BLaER1 treated with 17β-estradiol and CSF1 and Interleukin-3, amounts not matched to agents 10 nM and 100 nM (cell line): Measurements from ENCODE around the gene GRXCR2.

Source experiments
- H3K27ac ChIP-seq, 11 experiments: shearing (Covaris generic); formaldehyde crosslinking; 2 replicates each; pipeline ENCODE4 v1.8.1; 2022
- H3K27me3 ChIP-seq, 11 experiments: shearing (Covaris generic); formaldehyde crosslinking; 2 replicates each; pipeline ENCODE4 v1.8.1; 2022
- H3K36me3 ChIP-seq, 11 experiments: shearing (Covaris generic); formaldehyde crosslinking; 2 replicates each; pipeline ENCODE4 v1.8.1; 2022
- H3K4me1 ChIP-seq, 10 experiments: shearing (Covaris generic); formaldehyde crosslinking; 2 replicates each; pipeline ENCODE4 v1.8.1; 2022
- H3K4me2 ChIP-seq, 11 experiments: shearing (Covaris generic); formaldehyde crosslinking; 2 replicates each; pipeline ENCODE4 v1.8.1; 2022
- H3K4me3 ChIP-seq, 10 experiments: shearing (Covaris generic); formaldehyde crosslinking; 2 replicates each; pipeline ENCODE4 v1.8.1; 2022
- H3K9ac ChIP-seq, 11 experiments: shearing (Covaris generic); formaldehyde crosslinking; 2 replicates each; pipeline ENCODE4 v1.8.1; 2022
- H3K9me3 ChIP-seq, 11 experiments: shearing (Covaris generic); formaldehyde crosslinking; replicated peaks in 1 of 11; 2 replicates each; pipeline ENCODE4 v1.8.1; 2022
- H4K20me1 ChIP-seq, 11 experiments: shearing (Covaris generic); formaldehyde crosslinking; 2 replicates each; pipeline ENCODE4 v1.8.1; 2022
- Cebpa-rat ChIP-seq, 11 experiments: shearing (Covaris generic); IDR thresholded peaks; 2 replicates each; pipeline ENCODE4 v1.8.1; 2022

GRXCR2 gene

GRCh38 chr5:145872914-145873313 is at the start of gene GRXCR2:
TSS of gene GRXCR2 (minus strand) at chr5:145873014. CDS start at chr5:145872968, 46 bp downstream.
- Histone ChIP-seq H3K9ac (no peak within 1 kb of the TSS), H3K27ac (no peak within 1 kb of the TSS), H3K27me3 (no peaks in the 10 kb centered on the region), H4K20me1 (no peaks in the 10 kb centered on the region), H3K4me2 (no peak within 1 kb of the TSS), H3K4me3 (no peak within 1 kb of the TSS), H3K4me1 (peaks cover 0 to 5% (median 0%) of the 10 kb centered on the region in 10 experiments; a peak in 2 of 20 replicates), H3K9me3 (no peaks in the 10 kb centered on the region), H3K36me3 (no peaks in the 10 kb centered on the region)
- TF ChIP-seq Cebpa-rat (IDR thresholded peaks at IDR 0.05), result no peak

DNA sequence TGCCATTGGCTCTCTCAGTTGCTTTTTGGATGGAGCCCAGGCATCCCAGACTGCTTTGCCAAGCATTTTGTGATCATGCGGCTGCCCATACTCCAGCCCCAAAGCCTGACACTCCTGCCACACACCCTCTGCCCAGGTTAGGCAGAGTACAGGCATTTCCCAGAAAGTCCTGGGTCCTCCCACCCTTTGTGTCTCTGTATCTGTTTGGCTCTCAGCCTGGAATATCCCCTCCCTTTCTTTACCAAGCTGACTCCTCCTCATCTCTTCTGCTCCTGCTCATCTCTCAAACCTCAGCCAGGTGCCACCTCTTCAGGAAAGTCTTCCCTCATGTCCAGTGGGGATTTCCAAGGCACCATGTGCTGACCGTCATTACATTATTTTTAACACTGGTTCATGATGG is 49.2 kb upstream of the GRXCR2 start:
- peaks cover 0 to 9% (median 0%) of the 10 kb centered on the region in 10 experiments; a peak in 1 of 20 replicates for H3K4me1 ChIP-seq
- no peak overlapping the region for H3K4me2 ChIP-seq
- H3K4me3 ChIP-seq, result no peak overlapping the region
- no peaks in the 10 kb centered on the region for H3K9me3 ChIP-seq
- no peak for TF ChIP-seq Cebpa-rat (IDR thresholded peaks at IDR 0.05)
- H3K27ac ChIP-seq, result no peak overlapping the region
- no peak overlapping the region for H3K9ac ChIP-seq
- H4K20me1 ChIP-seq, result no peaks in the 10 kb centered on the region
- H3K36me3 ChIP-seq, result no peaks in the 10 kb centered on the region
- H3K27me3 ChIP-seq, result no peaks in the 10 kb centered on the region

DNA sequence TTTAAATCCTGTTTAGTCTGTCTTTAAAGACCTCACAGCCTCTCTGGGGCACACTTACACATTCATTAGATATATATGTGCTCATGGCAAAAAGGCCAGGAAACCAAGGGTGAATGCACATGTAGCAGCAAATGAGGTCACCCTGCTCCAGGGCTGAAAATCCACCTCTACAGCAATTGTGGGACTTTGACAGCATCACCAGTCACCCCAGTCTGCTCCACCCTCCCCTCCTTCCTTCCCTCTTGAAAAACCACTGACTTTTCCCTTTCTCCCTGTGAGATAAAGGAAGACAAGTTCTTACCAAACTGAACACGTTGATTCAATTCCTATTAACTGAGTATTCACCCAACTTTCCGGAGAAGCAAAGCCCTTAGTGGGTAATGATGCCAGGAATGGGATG is 48.4 kb upstream of the GRXCR2 start:
- Histone ChIP-seq H3K4me3 (no peak overlapping the region), H3K4me1 (peaks cover 0 to 9% (median 0%) of the 10 kb centered on the region in 10 experiments; a peak in 1 of 20 replicates), H3K4me2 (no peak overlapping the region), H3K27me3 (no peaks in the 10 kb centered on the region), H4K20me1 (no peaks in the 10 kb centered on the region), H3K27ac (no peak overlapping the region), H3K9ac (no peak overlapping the region), H3K36me3 (no peaks in the 10 kb centered on the region), H3K9me3 (no peaks in the 10 kb centered on the region)
- TF ChIP-seq Cebpa-rat (IDR thresholded peaks at IDR 0.05), result no peak

GRCh38 chr5:145920542-145921210 is 47.9 kb upstream of the GRXCR2 start:
- TF ChIP-seq Cebpa-rat (IDR thresholded peaks at IDR 0.05), result no peak
- H3K4me1 ChIP-seq, result peaks cover 0 to 5% (median 0%) of the 10 kb centered on the region in 10 experiments; a peak in 1 of 20 replicates

GRCh38 chr5:145919413-145919812 is 46.6 kb upstream of the GRXCR2 start:
- H4K20me1 ChIP-seq, result no peaks in the 10 kb centered on the region
- H3K4me3 ChIP-seq, result no peak overlapping the region
- no peaks in the 10 kb centered on the region for H3K27me3 ChIP-seq
- no peaks in the 10 kb centered on the region for H3K9me3 ChIP-seq
- H3K27ac ChIP-seq, result no peak overlapping the region
- TF ChIP-seq Cebpa-rat (IDR thresholded peaks at IDR 0.05), result no peak
- H3K9ac ChIP-seq, result no peak overlapping the region
- no peaks in the 10 kb centered on the region for H3K36me3 ChIP-seq
- H3K4me1 ChIP-seq, result no peaks in the 10 kb centered on the region
- no peak overlapping the region for H3K4me2 ChIP-seq

More at GRCh38 chr5:145920542-145921210, 47.9 kb upstream of the GRXCR2 start:
- Histone ChIP-seq H3K36me3 (no peaks in the 10 kb centered on the region), H3K4me2 (no peak overlapping the region), H3K27ac (no peak overlapping the region), H3K27me3 (no peaks in the 10 kb centered on the region), H4K20me1 (no peaks in the 10 kb centered on the region), H3K9ac (no peak overlapping the region), H3K9me3 (no peaks in the 10 kb centered on the region), H3K4me3 (no peak overlapping the region)

GRCh38 chr5:145918397-145918796 is 45.6 kb upstream of the GRXCR2 start:
- Histone ChIP-seq H4K20me1 (no peaks in the 10 kb centered on the region), H3K4me1 (no peaks in the 10 kb centered on the region), H3K4me3 (no peak overlapping the region), H3K9ac (no peak overlapping the region), H3K9me3 (no peaks in the 10 kb centered on the region), H3K4me2 (no peak overlapping the region), H3K36me3 (no peaks in the 10 kb centered on the region), H3K27ac (no peak overlapping the region), H3K27me3 (no peaks in the 10 kb centered on the region)
- TF ChIP-seq Cebpa-rat (IDR thresholded peaks at IDR 0.05), result no peak

GRCh38 chr5:145917288-145917687 is 44.5 kb upstream of the GRXCR2 start:
- Histone ChIP-seq H3K27ac (no peak overlapping the region), H3K36me3 (no peaks in the 10 kb centered on the region), H3K4me1 (no peaks in the 10 kb centered on the region), H4K20me1 (no peaks in the 10 kb centered on the region), H3K27me3 (no peaks in the 10 kb centered on the region), H3K4me3 (no peak overlapping the region), H3K4me2 (no peak overlapping the region), H3K9ac (no peak overlapping the region), H3K9me3 (no peaks in the 10 kb centered on the region)
- TF ChIP-seq Cebpa-rat (IDR thresholded peaks at IDR 0.05), result no peak

DNA sequence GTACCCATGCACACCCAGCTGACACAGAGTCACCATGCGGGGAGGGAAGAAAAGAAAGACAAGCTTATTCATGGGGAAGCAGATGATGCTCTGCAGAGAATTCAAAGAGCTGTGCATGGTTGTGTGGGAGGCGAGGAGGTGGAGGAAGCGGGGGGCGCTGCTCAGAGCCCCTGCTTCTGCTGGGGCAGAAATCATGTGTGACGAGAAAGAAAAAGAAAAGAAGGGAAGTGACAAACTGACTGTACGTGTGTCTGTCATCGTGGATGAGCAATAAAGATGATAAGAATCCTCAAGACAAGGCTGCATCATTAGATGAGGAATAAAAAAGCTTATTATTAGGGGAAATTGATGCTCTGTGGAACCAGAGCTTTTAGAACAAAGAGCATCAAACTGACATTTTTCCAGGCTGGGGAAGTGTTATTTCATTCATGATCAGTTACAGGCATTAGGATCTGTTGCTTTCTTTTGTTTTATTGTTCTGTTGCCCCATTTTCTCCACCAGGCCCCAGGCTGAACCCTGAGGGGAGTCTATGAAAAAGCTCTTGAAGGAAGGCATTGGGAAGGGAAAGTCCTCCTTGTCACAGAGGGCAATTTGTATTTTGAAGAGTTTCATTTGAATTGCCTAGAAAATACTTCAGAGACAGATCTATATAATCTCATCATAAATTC is 43.3 kb upstream of the GRXCR2 start:
- H3K4me3 ChIP-seq, result no peak overlapping the region
- no peak overlapping the region for H3K9ac ChIP-seq
- H3K4me2 ChIP-seq, result no peak overlapping the region
- TF ChIP-seq Cebpa-rat (IDR thresholded peaks at IDR 0.05), result no peak
- H3K4me1 ChIP-seq, result no peaks in the 10 kb centered on the region
- no peaks in the 10 kb centered on the region for H3K36me3 ChIP-seq
- H3K9me3 ChIP-seq, result no peaks in the 10 kb centered on the region
- no peaks in the 10 kb centered on the region for H4K20me1 ChIP-seq
- no peak overlapping the region for H3K27ac ChIP-seq
- no peaks in the 10 kb centered on the region for H3K27me3 ChIP-seq

DNA sequence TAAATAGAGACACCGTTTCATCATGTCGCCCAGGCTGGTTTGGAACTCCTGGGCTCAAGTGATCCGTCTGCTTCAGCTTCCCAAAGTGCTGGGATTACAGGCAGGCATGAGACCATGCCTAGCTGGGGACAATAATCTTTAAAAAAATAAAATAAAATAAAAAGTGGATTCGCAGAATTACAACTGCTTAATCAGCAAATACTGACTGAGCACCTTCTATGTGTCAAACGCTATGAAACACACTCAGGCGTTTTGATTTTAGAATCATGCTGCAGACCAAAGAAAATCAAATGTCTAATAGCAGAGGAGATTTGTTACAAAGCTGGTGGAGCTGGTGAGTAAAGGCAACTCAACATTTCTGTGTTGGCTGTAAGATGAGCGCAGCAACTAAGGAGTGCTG is 40.9 kb upstream of the GRXCR2 start:
- Histone ChIP-seq H3K27me3 (no peaks in the 10 kb centered on the region), H3K36me3 (no peaks in the 10 kb centered on the region), H3K9ac (no peak overlapping the region), H3K27ac (no peak overlapping the region), H3K4me3 (no peak overlapping the region), H3K9me3 (no peaks in the 10 kb centered on the region), H3K4me2 (no peak overlapping the region), H3K4me1 (no peaks in the 10 kb centered on the region), H4K20me1 (no peaks in the 10 kb centered on the region)
- TF ChIP-seq Cebpa-rat (IDR thresholded peaks at IDR 0.05), result no peak

DNA sequence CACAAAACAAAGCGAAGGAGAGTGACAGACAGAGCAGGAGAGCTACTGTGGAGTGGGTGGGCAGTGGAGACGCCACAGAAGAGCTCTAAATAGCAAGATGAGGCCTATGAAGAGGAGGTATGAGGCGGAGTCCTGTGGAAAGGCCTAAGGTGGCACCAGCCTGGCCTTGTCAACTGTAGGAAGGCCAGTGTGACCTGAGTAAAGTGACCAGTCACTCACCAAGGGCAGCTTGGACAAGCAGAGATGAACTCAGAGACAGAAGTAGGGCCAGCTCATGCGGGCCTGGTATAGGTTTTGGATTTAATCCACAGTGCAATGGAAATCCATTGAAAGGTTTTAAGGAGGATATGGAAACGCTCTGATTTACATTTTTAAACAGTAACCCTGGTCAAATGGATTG is 39.8 kb upstream of the GRXCR2 start:
- Histone ChIP-seq H3K4me3 (no peak overlapping the region), H3K36me3 (no peaks in the 10 kb centered on the region), H3K4me1 (no peaks in the 10 kb centered on the region), H3K9me3 (no peaks in the 10 kb centered on the region), H3K27me3 (no peaks in the 10 kb centered on the region), H4K20me1 (no peaks in the 10 kb centered on the region), H3K27ac (no peak overlapping the region), H3K9ac (no peak overlapping the region), H3K4me2 (no peak overlapping the region)
- no peak for TF ChIP-seq Cebpa-rat (IDR thresholded peaks at IDR 0.05)
